SK-N-SH (cell line): Measurements from ENCODE around the gene INHBA. TPM values are rescaled to one million over a fixed set of nuclear protein-coding genes. Genes with fewer than 3 reads are reported as not detected.

Experiments used
- CTCF ChIA-PET: fragments of 300-600, 350-600 bp; formaldehyde crosslinking; extraction: SDS; loops from one replicate; lab custom pipeline; 2021; lab: Yijun Ruan, JAX
- POLR2A ChIA-PET: fragments of 350-600 bp; sonication (Branson Sonifier 250); formaldehyde crosslinking; extraction: SDS; loops from one replicate; lab custom pipeline; 2020; ENCODE audit warnings: antibody characterized with exemption, inconsistent platforms; lab: Yijun Ruan, JAX
- DNase-seq: peaks from one replicate; pipeline ENCODE4 v3.0.0; 2012
- H2AFZ ChIP-seq: fragments of 200-600 bp; sonication (generic); 2 replicates; pipeline ENCODE4 v1.8.1; 2016; ENCODE audit warnings: antibody characterized with exemption, mild to moderate bottlenecking, low read depth
- H3F3A ChIP-seq: fragments of 200-600 bp; sonication (generic); replicated peaks from 2 replicates; pipeline ENCODE3; 2016; ENCODE audit warnings: antibody characterized with exemption, mild to moderate bottlenecking; ENCODE audit not compliant: insufficient read depth
- H3K27ac ChIP-seq, 2 experiments: fragments of 200-500 bp in 1 of 2; fragments of 200-600 bp in 1 of 2; sonication (Bioruptor generic) in 1 of 2; sonication (generic), shearing (Covaris generic) in 1 of 2; 2 replicates each; pipeline versions ENCODE4 v1.5.1 to v1.6.1; 2014 to 2016; ENCODE audit warnings: low read depth in 2 of 2, inconsistent platforms in 1 of 2, low read length in 1 of 2, mild to moderate bottlenecking in 1 of 2, mixed read lengths in 1 of 2
- H3K27me3 ChIP-seq: fragments of 200-600 bp; sonication (generic), shearing (Covaris generic); 2 replicates; pipeline ENCODE4 v1.6.1; 2016; ENCODE audit warnings: mixed run types; ENCODE audit not compliant: insufficient read depth
- H3K36me3 ChIP-seq, 2 experiments: fragments of 200-500 bp in 1 of 2; fragments of 200-600 bp in 1 of 2; sonication (Bioruptor generic) in 1 of 2; sonication (generic) in 1 of 2; replicated peaks in 1 of 2; 2 replicates each; pipeline versions ENCODE3 to v1.5.1; 2014 to 2016; ENCODE audit warnings: low read length in 1 of 2, mild to moderate bottlenecking in 1 of 2; ENCODE audit not compliant: insufficient read depth in 2 of 2, control insufficient read depth in 1 of 2
- H3K4me1 ChIP-seq, 2 experiments: fragments of 200-500 bp in 1 of 2; fragments of 200-600 bp in 1 of 2; sonication (Bioruptor generic) in 1 of 2; sonication (generic), shearing (Covaris generic) in 1 of 2; 2 replicates each; pipeline versions ENCODE4 v1.5.1 to v1.6.1; 2014 to 2016; ENCODE audit warnings: low read depth in 1 of 2, low read length in 1 of 2, mixed run types in 1 of 2; ENCODE audit not compliant: insufficient read depth in 2 of 2, control insufficient read depth in 1 of 2
- H3K4me2 ChIP-seq: fragments of 200-600 bp; sonication (generic), shearing (Covaris generic); 2 replicates; pipeline ENCODE4 v1.6.1; 2017; ENCODE audit warnings: mixed run types
- H3K4me3 ChIP-seq, 2 experiments: fragments of 200-500 bp in 1 of 2; fragments of 200-600 bp in 1 of 2; sonication (Bioruptor generic) in 1 of 2; sonication (generic), shearing (Covaris generic) in 1 of 2; 2 replicates each; pipeline versions ENCODE4 v1.5.1 to v1.8.1; 2014 to 2016; ENCODE audit warnings: low read depth in 2 of 2, inconsistent platforms in 1 of 2, low read length in 1 of 2, mild to moderate bottlenecking in 1 of 2, mixed read lengths in 1 of 2, moderate library complexity in 1 of 2
- H3K79me2 ChIP-seq: fragments of 200-600 bp; sonication (generic); 2 replicates; pipeline ENCODE4 v1.8.1; 2017; ENCODE audit warnings: mild to moderate bottlenecking; ENCODE audit not compliant: insufficient read depth
- H3K9ac ChIP-seq: fragments of 200-600 bp; sonication (generic); 2 replicates; pipeline ENCODE4 v1.6.1; 2017; ENCODE audit warnings: mixed run types
- H3K9me2 ChIP-seq: fragments of 200-600 bp; sonication (generic); 2 replicates; pipeline ENCODE4 v1.6.1; 2017; ENCODE audit warnings: mixed run types
- H3K9me3 ChIP-seq: fragments of 200-600 bp; sonication (generic); 2 replicates; pipeline ENCODE4 v1.6.1; 2017; ENCODE audit warnings: mixed run types, mild to moderate bottlenecking, moderate library complexity
- H4K20me1 ChIP-seq: fragments of 200-600 bp; sonication (generic); 2 replicates; pipeline ENCODE4 v1.6.1; 2017; ENCODE audit warnings: mild to moderate bottlenecking, mixed run types; ENCODE audit not compliant: insufficient read depth
- FOSL2 ChIP-seq: IDR thresholded peaks from 2 replicates; pipeline ENCODE4 v1.4.0; 2012; ENCODE audit warnings: low read depth, mild to moderate bottlenecking, moderate library complexity, borderline replicate concordance
- FOXM1 ChIP-seq: IDR thresholded peaks from 2 replicates; pipeline ENCODE4 v1.4.0; 2012; ENCODE audit warnings: low read depth, mild to moderate bottlenecking
- NFIC ChIP-seq: IDR thresholded peaks from 2 replicates; pipeline ENCODE4 v1.4.0; 2012; ENCODE audit warnings: borderline replicate concordance
- RAD21 ChIP-seq: IDR thresholded peaks from 2 replicates; pipeline ENCODE4 v1.6.1; 2012; ENCODE audit warnings: mild to moderate bottlenecking, low read length
- RCOR1 ChIP-seq: fragments of 150-350 bp; IDR thresholded peaks from 2 replicates; pipeline ENCODE4 v1.6.1; 2017; ENCODE audit warnings: antibody characterized with exemption, low read length
- SIN3A ChIP-seq: IDR thresholded peaks from 2 replicates; pipeline ENCODE4 v1.6.1; 2012; ENCODE audit warnings: low read depth, mild to moderate bottlenecking, low read length, moderate library complexity, borderline replicate concordance
- TAF1 ChIP-seq: IDR thresholded peaks from 2 replicates; pipeline ENCODE4 v1.6.1; 2012; ENCODE audit warnings: low read depth, mild to moderate bottlenecking, low read length, moderate library complexity, borderline replicate concordance
- TEAD4 ChIP-seq: IDR thresholded peaks from 2 replicates; pipeline ENCODE4 v1.4.0; 2012; ENCODE audit warnings: mild to moderate bottlenecking, borderline replicate concordance; ENCODE audit not compliant: insufficient read depth
- USF2 ChIP-seq: fragments of 150-350 bp; IDR thresholded peaks from 2 replicates; pipeline ENCODE4 v1.6.1; 2017; ENCODE audit warnings: antibody characterized with exemption, low read length, low read depth, borderline replicate concordance
- WGBS: methylation state at CpG from one replicate; pipeline ENCODE4 v1.1.6; 2017; ENCODE audit warnings: low lambda C conversion rate; 5-methylcytosine and 5-hydroxymethylcytosine counted together
- polyA plus RNA-seq, 3 experiments: library from polyadenylated mRNA; depleted of rRNA; stranded (reverse); fragments of >200 nt; gene quantifications; 2 replicates each; pipeline ENCODE4 v1.2.3, GENCODE V29; 2012
- TF ChIP-seq, protein P1 (sequence below): IDR thresholded peaks from 2 replicates; pipeline ENCODE4 v1.4.0; 2012; ENCODE audit warnings: low read depth
- TF ChIP-seq, protein P2 (sequence below): IDR thresholded peaks from 2 replicates; pipeline ENCODE4; 2012
- TF ChIP-seq, protein P3 (sequence below): fragments of 200-600 bp; sonication (generic); IDR thresholded peaks from 2 replicates; pipeline ENCODE4 v1.6.1; 2017; ENCODE audit warnings: antibody characterized with exemption, mild to moderate bottlenecking, moderate library complexity

The INHBA gene
- polyA plus RNA-seq, 1 of the 3 experiments (the other 2 are of a cell fraction): 81.0 TPM

GRCh38 chr7:41705109-41705901, 2.4 kb upstream of the INHBA start (continued):
- TF ChIP-seq SIN3A: peak; percentile 91; the same call in 1 of the 2 replicates
- TF ChIP-seq, protein P1, sequence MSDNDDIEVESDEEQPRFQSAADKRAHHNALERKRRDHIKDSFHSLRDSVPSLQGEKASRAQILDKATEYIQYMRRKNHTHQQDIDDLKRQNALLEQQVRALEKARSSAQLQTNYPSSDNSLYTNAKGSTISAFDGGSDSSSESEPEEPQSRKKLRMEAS: peak; percentile 47
- TF ChIP-seq FOXM1: no peak
- peak; percentile 92 for TF ChIP-seq RAD21
- TF ChIP-seq, protein P2, sequence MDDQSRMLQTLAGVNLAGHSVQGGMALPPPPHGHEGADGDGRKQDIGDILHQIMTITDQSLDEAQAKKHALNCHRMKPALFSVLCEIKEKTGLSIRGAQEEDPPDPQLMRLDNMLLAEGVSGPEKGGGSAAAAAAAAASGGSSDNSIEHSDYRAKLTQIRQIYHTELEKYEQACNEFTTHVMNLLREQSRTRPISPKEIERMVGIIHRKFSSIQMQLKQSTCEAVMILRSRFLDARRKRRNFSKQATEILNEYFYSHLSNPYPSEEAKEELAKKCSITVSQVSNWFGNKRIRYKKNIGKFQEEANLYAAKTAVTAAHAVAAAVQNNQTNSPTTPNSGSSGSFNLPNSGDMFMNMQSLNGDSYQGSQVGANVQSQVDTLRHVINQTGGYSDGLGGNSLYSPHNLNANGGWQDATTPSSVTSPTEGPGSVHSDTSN: no peak
- TF ChIP-seq NFIC: no peak; the same call in 1 of the 2 replicates
- TF ChIP-seq, protein P3, sequence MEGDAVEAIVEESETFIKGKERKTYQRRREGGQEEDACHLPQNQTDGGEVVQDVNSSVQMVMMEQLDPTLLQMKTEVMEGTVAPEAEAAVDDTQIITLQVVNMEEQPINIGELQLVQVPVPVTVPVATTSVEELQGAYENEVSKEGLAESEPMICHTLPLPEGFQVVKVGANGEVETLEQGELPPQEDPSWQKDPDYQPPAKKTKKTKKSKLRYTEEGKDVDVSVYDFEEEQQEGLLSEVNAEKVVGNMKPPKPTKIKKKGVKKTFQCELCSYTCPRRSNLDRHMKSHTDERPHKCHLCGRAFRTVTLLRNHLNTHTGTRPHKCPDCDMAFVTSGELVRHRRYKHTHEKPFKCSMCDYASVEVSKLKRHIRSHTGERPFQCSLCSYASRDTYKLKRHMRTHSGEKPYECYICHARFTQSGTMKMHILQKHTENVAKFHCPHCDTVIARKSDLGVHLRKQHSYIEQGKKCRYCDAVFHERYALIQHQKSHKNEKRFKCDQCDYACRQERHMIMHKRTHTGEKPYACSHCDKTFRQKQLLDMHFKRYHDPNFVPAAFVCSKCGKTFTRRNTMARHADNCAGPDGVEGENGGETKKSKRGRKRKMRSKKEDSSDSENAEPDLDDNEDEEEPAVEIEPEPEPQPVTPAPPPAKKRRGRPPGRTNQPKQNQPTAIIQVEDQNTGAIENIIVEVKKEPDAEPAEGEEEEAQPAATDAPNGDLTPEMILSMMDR: peak; percentile 98
- no peak for TF ChIP-seq TEAD4
- no peak for TF ChIP-seq RCOR1

DNA sequence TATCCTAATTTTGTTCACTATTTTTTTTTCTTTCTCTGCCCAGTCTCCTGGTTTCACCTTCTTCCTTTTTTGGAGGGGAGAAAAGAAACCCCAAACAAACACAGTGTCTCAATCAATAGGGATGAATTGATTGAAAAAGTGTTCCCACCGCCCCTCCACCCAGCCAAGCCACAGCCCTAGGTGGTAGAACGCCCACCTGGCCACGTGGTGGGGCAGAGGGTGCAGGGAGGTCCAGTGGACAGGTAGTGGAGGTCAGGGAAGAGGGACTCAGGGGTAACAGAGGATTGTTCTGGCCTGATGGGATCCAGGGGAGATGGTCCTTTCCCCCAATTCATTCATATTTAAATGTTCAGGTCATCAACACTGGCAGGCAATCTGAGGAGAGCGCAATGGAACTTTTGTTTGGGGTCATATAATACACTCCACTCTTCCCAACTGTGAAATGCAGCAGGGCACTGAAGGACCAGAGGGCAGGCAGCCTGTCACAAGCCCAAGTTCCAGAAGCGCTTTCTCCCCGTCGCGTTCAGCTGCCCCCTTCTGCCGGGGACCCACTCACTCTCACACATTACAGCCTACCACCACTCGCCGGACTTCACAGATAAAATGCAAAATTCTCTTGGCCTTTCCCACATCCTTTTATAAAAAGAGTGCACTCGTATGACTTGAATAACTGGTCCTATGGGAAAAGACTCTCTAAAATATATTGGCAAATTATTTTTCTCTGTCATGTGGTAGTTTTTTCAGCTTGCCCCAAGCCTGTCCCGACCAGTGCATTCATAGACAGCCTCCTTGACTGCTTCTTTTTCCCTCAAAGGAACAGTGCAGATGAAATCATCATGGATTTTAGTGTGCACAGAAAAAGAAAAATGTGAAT, 1.6 kb downstream of the INHBA start:
- no peak for DNase-seq
- Histone ChIP-seq H3K4me1 (peaks cover 17 to 22% of the 10 kb centered on the region in 2 experiments), H3K27ac (peak overlapping the region; percentile 73 to 92; a peak in 3 of 4 replicates), H3F3A (peaks cover 70% of the 10 kb centered on the region), H3K9me2 (no peaks in the 10 kb centered on the region)
- TF ChIP-seq USF2: no peak
- 0 out of 2 replicates have a peak, but pooled peaks have one; percentile 29 for TF ChIP-seq SIN3A
- TF ChIP-seq FOSL2: no peak
- 0 out of 2 replicates have a peak, but pooled peaks have one; percentile 6 for TF ChIP-seq TAF1
- TF ChIP-seq, all 33 proteins: peak for 2
- Histone ChIP-seq H3K36me3 (peaks cover 36% of the 10 kb centered on the region in 2 experiments), H3K79me2 (peaks cover 87% of the 10 kb centered on the region), H3K27me3 (no peaks in the 10 kb centered on the region), H4K20me1 (peaks cover 40% of the 10 kb centered on the region), H3K9me3 (no peaks in the 10 kb centered on the region), H2AFZ (no peak overlapping the region), H3K4me3 (peak overlapping the region; percentile 58 to 90), H3K9ac (peak overlapping the region; percentile 85), H3K4me2 (peak overlapping the region; percentile 94)
- WGBS: 70% methylated on average over 13 of the region's 13 CpGs
- ChIA-PET POLR2A (no interaction called here), CTCF (interaction anchor here (2.5 to 11.0 kb wide), 4 partner anchors 6 to 1468 kb away, joined by 11 to 148 read pairs (median 91); no protein-coding TSS in a partner anchor)
